ENCODE results near the gene PCBP3.

The PCBP3 gene

DNA sequence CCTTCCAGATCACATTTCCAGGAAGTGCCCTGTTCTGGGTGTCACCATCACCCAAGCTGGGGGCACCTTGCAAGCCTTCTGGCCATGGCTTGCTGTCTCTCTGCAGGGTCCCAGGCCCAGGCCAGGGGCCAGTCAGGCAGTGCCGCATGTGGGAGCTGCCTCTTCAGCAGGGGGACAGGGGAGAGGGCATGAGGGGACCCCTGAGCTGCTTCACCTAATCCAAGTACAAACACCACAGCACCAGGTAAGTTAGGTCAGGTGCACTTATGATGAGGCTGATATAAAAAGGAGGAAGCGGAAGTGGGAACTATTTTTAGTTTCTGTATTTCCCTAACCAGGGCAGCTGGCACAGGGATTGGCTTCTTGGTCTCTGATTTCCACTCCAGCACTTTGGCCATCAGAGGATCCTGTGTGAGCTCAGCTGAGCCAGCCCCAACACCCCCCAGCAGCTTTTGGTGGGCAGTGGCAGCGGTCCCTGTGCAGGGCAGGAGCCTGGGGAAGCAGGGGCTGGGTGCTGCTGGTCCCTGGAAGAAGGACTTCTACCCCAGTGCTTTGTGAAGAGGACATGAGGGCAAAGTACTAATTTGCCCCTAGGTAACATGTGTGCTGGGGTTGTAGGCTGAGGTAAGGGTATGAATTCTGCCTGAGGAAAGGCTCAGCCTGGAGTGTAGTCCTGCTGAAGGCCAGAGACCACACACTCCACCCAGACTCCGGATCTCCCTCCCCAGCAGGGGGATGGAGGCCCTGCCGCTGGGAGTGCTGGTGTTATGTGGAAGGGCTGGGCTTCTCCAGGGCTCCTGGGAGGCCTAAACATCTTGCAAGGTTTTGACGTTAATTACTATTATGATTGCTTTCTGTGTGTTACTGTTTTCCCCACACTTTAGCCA, 3.3 kb upstream of the PCBP3 start:
- Histone ChIP-seq H3K79me2 (ENCODE audit: insufficient read depth, low read depth) (no peaks in the 10 kb centered on the region), H4K20me1 (ENCODE audit: insufficient read depth) (no peaks in the 10 kb centered on the region), H2AFZ (ENCODE audit: low read depth) (no peak overlapping the region), H3K4me2 (no peak overlapping the region), H3K4me1 (ENCODE audit: low read depth, poor library complexity, severe bottlenecking) (peaks cover 5% of the 10 kb centered on the region), H3K4me3 (IDR thresholded peaks at IDR 0.05; ENCODE audit: insufficient read depth, low read depth, low read length) (no peak overlapping the region), H3K27ac (no peak overlapping the region), H3K27me3 (ENCODE audit: insufficient read depth, low read depth) (peaks cover 30% of the 10 kb centered on the region), H3K9ac (no peak overlapping the region), H3K36me3 (ENCODE audit: insufficient read depth) (no peaks in the 10 kb centered on the region)
- TF ChIP-seq, protein P1, sequence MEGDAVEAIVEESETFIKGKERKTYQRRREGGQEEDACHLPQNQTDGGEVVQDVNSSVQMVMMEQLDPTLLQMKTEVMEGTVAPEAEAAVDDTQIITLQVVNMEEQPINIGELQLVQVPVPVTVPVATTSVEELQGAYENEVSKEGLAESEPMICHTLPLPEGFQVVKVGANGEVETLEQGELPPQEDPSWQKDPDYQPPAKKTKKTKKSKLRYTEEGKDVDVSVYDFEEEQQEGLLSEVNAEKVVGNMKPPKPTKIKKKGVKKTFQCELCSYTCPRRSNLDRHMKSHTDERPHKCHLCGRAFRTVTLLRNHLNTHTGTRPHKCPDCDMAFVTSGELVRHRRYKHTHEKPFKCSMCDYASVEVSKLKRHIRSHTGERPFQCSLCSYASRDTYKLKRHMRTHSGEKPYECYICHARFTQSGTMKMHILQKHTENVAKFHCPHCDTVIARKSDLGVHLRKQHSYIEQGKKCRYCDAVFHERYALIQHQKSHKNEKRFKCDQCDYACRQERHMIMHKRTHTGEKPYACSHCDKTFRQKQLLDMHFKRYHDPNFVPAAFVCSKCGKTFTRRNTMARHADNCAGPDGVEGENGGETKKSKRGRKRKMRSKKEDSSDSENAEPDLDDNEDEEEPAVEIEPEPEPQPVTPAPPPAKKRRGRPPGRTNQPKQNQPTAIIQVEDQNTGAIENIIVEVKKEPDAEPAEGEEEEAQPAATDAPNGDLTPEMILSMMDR (conservative IDR thresholded peaks at IDR 0.05; ENCODE audit: low read depth, low read length) = no peak

DNA sequence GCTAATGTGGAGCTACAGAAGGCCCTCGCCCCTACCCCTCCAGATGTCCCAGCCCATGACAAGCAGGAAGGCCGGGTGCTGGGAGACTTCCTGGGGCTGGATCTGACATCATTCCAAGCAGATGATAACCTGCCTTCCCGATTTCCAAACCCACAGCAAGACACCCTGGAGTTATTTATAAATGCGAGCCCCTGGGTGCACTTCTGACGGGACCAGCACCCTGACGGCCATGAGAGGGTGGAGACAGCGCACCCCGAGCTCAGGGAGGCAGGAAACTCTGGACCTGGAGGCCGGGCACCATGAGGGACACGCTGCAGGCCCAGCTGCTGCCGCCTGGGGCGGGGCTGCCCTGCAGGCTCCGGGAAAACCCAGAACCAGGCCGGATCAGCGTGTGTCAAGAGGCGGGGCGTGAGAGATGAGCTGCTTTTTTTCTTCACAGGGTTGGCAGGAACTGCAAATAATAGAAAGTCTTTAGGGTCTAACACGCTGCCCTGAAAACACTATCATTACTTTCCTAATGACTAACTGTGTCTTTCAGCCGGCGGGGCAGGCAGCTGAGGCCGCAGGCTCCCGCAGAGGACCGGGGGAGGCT, 2.5 kb upstream of the PCBP3 start:
- Histone ChIP-seq H4K20me1 (ENCODE audit: insufficient read depth) (no peaks in the 10 kb centered on the region), H3K4me2 (no peak overlapping the region), H3K4me1 (ENCODE audit: low read depth, poor library complexity, severe bottlenecking) (peaks cover 5% of the 10 kb centered on the region), H2AFZ (ENCODE audit: low read depth) (no peak overlapping the region), H3K36me3 (ENCODE audit: insufficient read depth) (no peaks in the 10 kb centered on the region), H3K27ac (no peak overlapping the region), H3K27me3 (ENCODE audit: insufficient read depth, low read depth) (peaks cover 35% of the 10 kb centered on the region), H3K4me3 (IDR thresholded peaks at IDR 0.05; ENCODE audit: insufficient read depth, low read depth, low read length) (no peak overlapping the region), H3K79me2 (ENCODE audit: insufficient read depth, low read depth) (no peaks in the 10 kb centered on the region), H3K9ac (no peak overlapping the region)
- TF ChIP-seq, protein P1 (conservative IDR thresholded peaks at IDR 0.05; ENCODE audit: low read depth, low read length) = no peak

DNA sequence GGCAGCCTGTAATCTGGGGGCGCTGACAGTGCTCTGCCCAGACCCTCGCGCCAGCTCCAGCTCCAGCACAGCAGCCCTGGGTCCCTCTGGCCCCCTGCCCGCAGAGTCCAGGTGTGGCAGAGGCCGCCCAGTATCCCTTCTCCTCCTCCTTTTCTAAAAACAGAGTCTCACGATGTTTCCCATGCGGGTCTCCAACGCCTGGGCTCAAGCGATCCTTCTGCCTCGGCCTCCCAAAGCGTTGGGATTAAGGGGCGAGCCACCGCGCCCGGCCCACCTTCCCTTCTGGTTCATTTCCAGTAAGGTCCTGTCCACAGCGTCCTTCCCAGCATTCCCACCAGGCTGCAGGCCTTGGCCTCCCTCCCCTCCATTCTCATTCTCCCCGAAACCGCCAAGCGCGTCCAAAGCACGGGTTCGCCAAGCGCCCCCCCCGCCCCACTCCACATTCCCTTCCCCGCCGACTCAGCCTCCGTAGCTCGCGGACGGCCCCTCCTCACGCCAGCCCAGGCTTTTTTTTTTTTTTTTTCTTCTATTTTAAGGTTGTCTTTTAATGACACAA, 2.0 kb upstream of the PCBP3 start:
- no peak overlapping the region for H3K9ac ChIP-seq
- peaks cover 5% of the 10 kb centered on the region for H3K4me1 ChIP-seq (ENCODE audit: low read depth, poor library complexity, severe bottlenecking)

DNA sequence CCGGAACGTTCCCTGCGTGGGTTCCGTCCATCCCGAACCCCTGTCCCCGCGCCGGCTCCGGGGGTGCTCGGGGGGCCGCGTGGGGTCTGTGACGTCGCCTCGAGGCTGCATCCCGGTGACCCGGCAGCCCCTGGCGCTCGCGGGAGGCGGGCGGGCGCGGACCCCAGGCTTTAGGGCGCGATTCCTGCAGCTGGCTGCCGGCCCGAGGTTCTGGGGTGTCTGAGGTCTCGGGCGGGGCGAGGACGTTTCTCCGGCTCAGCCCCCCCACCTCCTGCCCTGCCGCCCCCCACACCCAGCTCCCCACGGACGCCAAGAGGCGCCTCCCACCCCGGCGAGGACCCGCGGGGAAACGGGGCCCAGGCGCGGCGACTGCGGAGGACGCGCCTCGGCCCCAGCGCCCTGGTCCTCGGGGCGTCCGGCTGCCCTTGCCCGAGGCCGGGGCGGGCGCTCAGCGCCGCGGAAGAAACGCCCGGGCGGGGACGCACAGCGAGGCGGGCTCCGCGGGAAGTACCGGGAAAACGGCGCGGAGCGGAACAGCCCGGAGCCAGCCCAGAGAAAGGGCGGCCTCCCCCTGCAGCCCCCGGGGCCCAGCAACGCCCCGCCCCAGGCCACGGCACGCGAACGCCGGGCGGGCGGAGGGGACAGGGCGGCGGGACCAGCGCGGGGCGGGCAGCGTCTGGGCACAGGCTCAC, 1.3 kb upstream of the PCBP3 start:
- H2AFZ ChIP-seq (ENCODE audit: low read depth) = no peak overlapping the region
- H3K9ac ChIP-seq = no peak overlapping the region
- H3K4me1 ChIP-seq (ENCODE audit: low read depth, poor library complexity, severe bottlenecking) = peaks cover 5% of the 10 kb centered on the region
- no peaks in the 10 kb centered on the region for H3K79me2 ChIP-seq (ENCODE audit: insufficient read depth, low read depth)
- peaks cover 35% of the 10 kb centered on the region for H3K27me3 ChIP-seq (ENCODE audit: insufficient read depth, low read depth)
- H3K4me3 ChIP-seq (IDR thresholded peaks at IDR 0.05; ENCODE audit: insufficient read depth, low read depth, low read length) = no peak overlapping the region
- no peaks in the 10 kb centered on the region for H3K36me3 ChIP-seq (ENCODE audit: insufficient read depth)
- H4K20me1 ChIP-seq (ENCODE audit: insufficient read depth) = no peaks in the 10 kb centered on the region
- TF ChIP-seq, protein P1 (conservative IDR thresholded peaks at IDR 0.05; ENCODE audit: low read depth, low read length) = no peak
- no peak overlapping the region for H3K27ac ChIP-seq
- H3K4me2 ChIP-seq = no peak overlapping the region

More for the DNA sequence above, 2.0 kb upstream of the PCBP3 start:
- H3K4me2 ChIP-seq = no peak overlapping the region
- TF ChIP-seq, protein P1 (conservative IDR thresholded peaks at IDR 0.05; ENCODE audit: low read depth, low read length) = no peak
- no peaks in the 10 kb centered on the region for H3K79me2 ChIP-seq (ENCODE audit: insufficient read depth, low read depth)
- no peaks in the 10 kb centered on the region for H4K20me1 ChIP-seq (ENCODE audit: insufficient read depth)
- no peak overlapping the region for H2AFZ ChIP-seq (ENCODE audit: low read depth)
- no peak overlapping the region for H3K4me3 ChIP-seq (IDR thresholded peaks at IDR 0.05; ENCODE audit: insufficient read depth, low read depth, low read length)
- H3K27me3 ChIP-seq (ENCODE audit: insufficient read depth, low read depth) = peaks cover 35% of the 10 kb centered on the region
- no peak overlapping the region for H3K27ac ChIP-seq
- H3K36me3 ChIP-seq (ENCODE audit: insufficient read depth) = no peaks in the 10 kb centered on the region
